ENCODE results near the gene TMEM167B.

TMEM167B gene

DNA sequence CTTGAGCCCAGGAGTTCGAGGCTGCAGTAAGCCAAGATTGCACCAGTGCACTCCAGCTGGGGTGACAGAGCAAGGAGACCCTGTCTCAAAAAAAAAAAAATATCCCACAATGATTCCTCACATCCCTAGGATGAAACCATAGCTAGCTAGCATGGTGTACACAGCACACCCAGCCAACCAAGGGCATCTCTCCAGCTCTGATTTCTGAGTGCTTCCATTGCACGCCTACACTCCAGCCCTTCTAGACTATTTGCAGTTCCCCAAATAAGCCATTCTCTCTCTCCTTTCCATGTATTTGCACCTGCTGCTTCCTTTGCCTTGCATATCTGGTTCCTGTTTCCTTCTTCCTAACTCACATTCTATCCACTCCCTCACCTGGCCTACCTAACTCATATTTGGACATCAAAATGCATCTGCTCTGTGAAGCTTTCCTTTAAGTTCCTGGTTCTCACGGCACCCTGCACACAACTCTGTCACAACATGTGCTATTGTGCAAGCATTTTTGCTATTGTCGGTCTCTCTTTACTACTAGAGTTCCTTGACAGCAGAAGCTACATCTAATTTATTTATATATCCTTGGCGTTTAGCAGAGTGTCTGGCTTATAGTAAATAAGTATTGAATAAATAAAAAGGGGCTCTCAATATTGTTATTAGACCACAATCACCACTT is 21.0 kb downstream of the TMEM167B start:
- ChIA-PET POLR2A (ENCODE audit: low non-redundant PET) (no interaction called here), CTCF (interaction anchor here (0.5 to 2.1 kb wide), 8 partner anchors 11 to 464 kb away, joined by 3 to 15 read pairs (median 4); partner anchors contain the start of gene TMEM167B)
- no peak for DNase-seq (ENCODE audit: low spot score)
- TF ChIP-seq, protein P1, sequence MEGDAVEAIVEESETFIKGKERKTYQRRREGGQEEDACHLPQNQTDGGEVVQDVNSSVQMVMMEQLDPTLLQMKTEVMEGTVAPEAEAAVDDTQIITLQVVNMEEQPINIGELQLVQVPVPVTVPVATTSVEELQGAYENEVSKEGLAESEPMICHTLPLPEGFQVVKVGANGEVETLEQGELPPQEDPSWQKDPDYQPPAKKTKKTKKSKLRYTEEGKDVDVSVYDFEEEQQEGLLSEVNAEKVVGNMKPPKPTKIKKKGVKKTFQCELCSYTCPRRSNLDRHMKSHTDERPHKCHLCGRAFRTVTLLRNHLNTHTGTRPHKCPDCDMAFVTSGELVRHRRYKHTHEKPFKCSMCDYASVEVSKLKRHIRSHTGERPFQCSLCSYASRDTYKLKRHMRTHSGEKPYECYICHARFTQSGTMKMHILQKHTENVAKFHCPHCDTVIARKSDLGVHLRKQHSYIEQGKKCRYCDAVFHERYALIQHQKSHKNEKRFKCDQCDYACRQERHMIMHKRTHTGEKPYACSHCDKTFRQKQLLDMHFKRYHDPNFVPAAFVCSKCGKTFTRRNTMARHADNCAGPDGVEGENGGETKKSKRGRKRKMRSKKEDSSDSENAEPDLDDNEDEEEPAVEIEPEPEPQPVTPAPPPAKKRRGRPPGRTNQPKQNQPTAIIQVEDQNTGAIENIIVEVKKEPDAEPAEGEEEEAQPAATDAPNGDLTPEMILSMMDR (conservative IDR thresholded peaks at IDR 0.05; ENCODE audit: low read depth): no peak
- no peak overlapping the region for H3K27ac ChIP-seq

GRCh38 chr1:109112056-109112651 is 21.6 kb downstream of the TMEM167B start:
- TF ChIP-seq, protein P1 (conservative IDR thresholded peaks at IDR 0.05; ENCODE audit: low read depth): no peak
- ChIA-PET CTCF (interaction anchor here (0.5 to 2.1 kb wide), 15 partner anchors 11 to 554 kb away, joined by 3 to 15 read pairs (median 3); partner anchors contain the start of gene TMEM167B), POLR2A (ENCODE audit: low non-redundant PET) (interaction anchor here (0.7 kb wide), 1 partner anchor 288 kb away, joined by 3 read pairs; no protein-coding TSS in a partner anchor)
- DNase-seq (ENCODE audit: low spot score): no peak
- no peak overlapping the region for H3K27ac ChIP-seq

DNA sequence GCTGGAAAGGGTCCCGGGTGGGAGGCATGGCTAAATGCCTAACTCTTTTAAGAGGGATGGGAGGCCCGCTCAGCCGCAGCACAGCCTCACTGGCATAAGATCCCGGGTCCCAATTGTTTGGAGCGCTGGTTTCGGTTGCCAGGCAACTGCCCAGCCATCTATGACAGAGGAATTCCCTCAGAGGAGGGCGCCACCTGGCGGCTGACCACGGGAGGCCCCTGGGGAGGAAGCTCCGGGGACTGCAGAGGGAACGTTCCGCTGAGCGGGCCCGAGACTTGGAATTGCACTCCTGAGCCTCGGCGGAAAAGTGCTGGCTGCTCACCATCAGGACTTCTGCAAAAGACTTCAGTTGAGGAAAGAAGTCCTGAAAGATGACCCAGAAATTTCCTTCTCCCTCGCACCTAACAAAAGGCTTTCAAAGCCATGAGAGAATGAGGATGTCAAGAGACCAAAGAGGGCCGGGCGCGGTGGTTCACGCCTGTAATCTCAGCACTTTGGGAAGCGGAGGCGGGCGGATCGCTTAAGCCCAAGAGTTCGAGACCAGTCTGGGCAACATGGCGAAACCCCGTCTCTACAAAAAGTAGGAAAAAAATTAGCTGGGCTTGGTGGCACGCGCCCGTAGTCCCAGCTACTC is 22.2 kb downstream of the TMEM167B start:
- no peak overlapping the region for H3K27ac ChIP-seq
- TF ChIP-seq, protein P1 (conservative IDR thresholded peaks at IDR 0.05; ENCODE audit: low read depth): peak; percentile 82
- ChIA-PET CTCF (interaction anchor here (0.6 to 2.1 kb wide), 23 partner anchors 8 to 1507 kb away, joined by 3 to 15 read pairs (median 4); partner anchors contain the start of gene TMEM167B), POLR2A (ENCODE audit: low non-redundant PET) (interaction anchor here (0.5 to 0.7 kb wide), 2 partner anchors 13 to 287 kb away, joined by 3 to 6 read pairs; no protein-coding TSS in a partner anchor)
- DNase-seq (ENCODE audit: low spot score): peak; percentile 83

- TF ChIP-seq, protein P1 (conservative IDR thresholded peaks at IDR 0.05; ENCODE audit: low read depth): no peak
- POLR2A ChIA-PET (ENCODE audit: low non-redundant PET): no interaction called here
- CTCF ChIA-PET: interaction anchor here (1.0 kb wide), 2 partner anchors 10 to 171 kb away, joined by 3 to 5 read pairs; no protein-coding TSS in a partner anchor
- no peak within 1 kb of the TSS for H3K27ac ChIP-seq
- DNase-seq (ENCODE audit: low spot score): peak; percentile 42
These were observed 23.2 kb downstream of the TMEM167B start, which contains the start of gene ELAPOR1 for GRCh38 chr1:109113590-109114341. TSS of gene ELAPOR1 (plus strand) at chr1:109114115. CDS start at chr1:109114184, 69 bp downstream.

DNA sequence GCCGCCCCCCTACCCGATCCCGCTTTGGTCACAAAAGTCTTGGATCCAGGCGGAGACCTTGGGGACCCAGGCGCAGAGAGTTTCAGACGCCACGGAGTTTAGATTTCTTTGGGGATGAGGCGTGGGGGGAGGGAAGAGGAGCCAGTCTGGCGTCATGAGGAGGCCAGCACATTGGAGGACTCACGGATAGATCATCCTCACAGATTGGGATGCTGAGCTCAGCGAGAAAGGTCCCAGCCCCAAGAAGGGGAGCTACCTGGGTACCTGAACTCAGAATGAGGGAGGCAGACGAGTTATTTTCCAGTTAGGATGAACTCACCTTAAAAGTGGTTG is 23.7 kb downstream of the TMEM167B start:
- H3K27ac ChIP-seq: no peak overlapping the region
- no peak for DNase-seq (ENCODE audit: low spot score)
- POLR2A ChIA-PET (ENCODE audit: low non-redundant PET): no interaction called here
- TF ChIP-seq, protein P1 (conservative IDR thresholded peaks at IDR 0.05; ENCODE audit: low read depth): no peak
- CTCF ChIA-PET: no interaction called here

DNA sequence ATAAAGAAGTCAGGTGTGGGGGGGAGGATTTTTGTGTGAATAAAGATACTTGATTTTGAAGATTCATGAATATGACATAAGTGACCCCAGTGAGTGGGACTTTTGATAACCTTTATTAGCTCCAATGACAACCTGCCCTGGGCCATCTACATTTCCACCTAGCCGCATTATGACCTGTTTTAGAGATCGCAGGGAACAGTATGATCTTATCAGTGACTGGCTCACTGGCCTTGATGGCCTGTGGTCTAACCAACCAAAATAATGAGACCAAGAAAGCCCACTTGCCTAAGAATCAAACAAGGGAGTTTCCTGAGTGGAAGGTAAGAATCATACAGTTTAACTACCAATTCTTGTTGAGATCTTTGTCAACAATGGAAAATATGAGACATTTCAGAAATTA is 25.1 kb downstream of the TMEM167B start:
- no peak for DNase-seq (ENCODE audit: low spot score)
- no peak overlapping the region for H3K27ac ChIP-seq
- ChIA-PET CTCF (no interaction called here), POLR2A (ENCODE audit: low non-redundant PET) (no interaction called here)
- TF ChIP-seq, protein P1 (conservative IDR thresholded peaks at IDR 0.05; ENCODE audit: low read depth): no peak
